G401 (cell line): Measurements from ENCODE around the gene TULP1. TPM values are rescaled to one million over a fixed set of nuclear protein-coding genes. Genes with fewer than 3 reads are reported as not detected.

Experiments
- DNase-seq: peaks from one replicate; pipeline ENCODE4 v3.0.0-alpha.2; 2015; ENCODE audit warnings: low spot score
- in situ Hi-C: cut with HindIII; loops from 2 replicates; pipeline ENCODE4 v1.10.0; 2016; ENCODE audit warnings: low sequenced_read_pairs, mixed read lengths
- total RNA-seq: library from RNA; depleted of rRNA; stranded (reverse); fragments of >200 nt; shearing (Covaris generic); gene quantifications from 2 replicates; pipeline ENCODE4 v1.2.3, GENCODE V29; 2014

TULP1 gene
- total RNA-seq, 1 experiment from 2014 or later: not detected

GRCh38 chr6:35500782-35501181 is 11.9 kb downstream of the TULP1 start:
- in situ Hi-C loops: no loop called here
- DNase-seq: no peak

- in situ Hi-C loops: no loop called here
- no peak for DNase-seq
Observed at GRCh38 chr6:35499372-35499771, 13.3 kb downstream of the TULP1 start.

- in situ Hi-C loops: no loop called here
- DNase-seq: no peak
Observed at GRCh38 chr6:35498422-35499067, 14.2 kb downstream of the TULP1 start.

- no peak for DNase-seq
- in situ Hi-C loops: no loop called here
Observed at GRCh38 chr6:35497571-35498421, 14.9 kb downstream of the TULP1 start.

- no peak for DNase-seq
- in situ Hi-C loops: no loop called here
Observed at GRCh38 chr6:35496841-35497570, 15.7 kb downstream of the TULP1 start, which contains the start of gene TEAD3. TEAD3 (minus strand) TSS chr6:35497079.

- DNase-seq: no peak
- in situ Hi-C loops: no loop called here
Observed at GRCh38 chr6:35496036-35496840, 16.5 kb downstream of the TULP1 start.

- no peak for DNase-seq
- in situ Hi-C loops: no loop called here
Observed at GRCh38 chr6:35495258-35496035, 17.2 kb downstream of the TULP1 start.

- in situ Hi-C loops: no loop called here
- no peak for DNase-seq
Observed at GRCh38 chr6:35494161-35494563, 18.5 kb downstream of the TULP1 start.

- in situ Hi-C loops: no loop called here
- DNase-seq: no peak
Observed at GRCh38 chr6:35493307-35493983, 19.3 kb downstream of the TULP1 start.

GRCh38 chr6:35492974-35493284 is 19.8 kb downstream of the TULP1 start:
- no peak for DNase-seq
- in situ Hi-C loops: no loop called here

- in situ Hi-C loops: no loop called here
- DNase-seq: no peak
Observed at GRCh38 chr6:35492258-35492973, 20.3 kb downstream of the TULP1 start.

GRCh38 chr6:35491558-35492257 is 21.0 kb downstream of the TULP1 start:
- no peak for DNase-seq

GRCh38 chr6:35490821-35491557 is 21.7 kb downstream of the TULP1 start:
- in situ Hi-C loops: no loop called here
- DNase-seq: no peak

More at GRCh38 chr6:35491558-35492257, 21.0 kb downstream of the TULP1 start:
- in situ Hi-C loops: no loop called here

GRCh38 chr6:35489995-35490791 is 22.5 kb downstream of the TULP1 start:
- in situ Hi-C loops: no loop called here
- DNase-seq: no peak

- DNase-seq: no peak
- in situ Hi-C loops: no loop called here
Observed at GRCh38 chr6:35489066-35489465, 23.6 kb downstream of the TULP1 start.

GRCh38 chr6:35488517-35488862 is 24.2 kb downstream of the TULP1 start:
- in situ Hi-C loops: no loop called here
- no peak for DNase-seq
